NOMO-1 treated with dmso at 0.1 percent for 144 hours (cell line): Measurements from ENCODE around the gene PLEKHA6.

Source experiments
- DNase-seq: peaks from one replicate; lab custom pipeline; 2025; ENCODE audit not compliant: unreplicated experiment; lab: John Stamatoyannopoulos, UW

PLEKHA6 gene

GRCh38 chr1:204194080-204194479 lies 165.6 kb downstream of the PLEKHA6 start:
- DNase-seq: no peak

DNA sequence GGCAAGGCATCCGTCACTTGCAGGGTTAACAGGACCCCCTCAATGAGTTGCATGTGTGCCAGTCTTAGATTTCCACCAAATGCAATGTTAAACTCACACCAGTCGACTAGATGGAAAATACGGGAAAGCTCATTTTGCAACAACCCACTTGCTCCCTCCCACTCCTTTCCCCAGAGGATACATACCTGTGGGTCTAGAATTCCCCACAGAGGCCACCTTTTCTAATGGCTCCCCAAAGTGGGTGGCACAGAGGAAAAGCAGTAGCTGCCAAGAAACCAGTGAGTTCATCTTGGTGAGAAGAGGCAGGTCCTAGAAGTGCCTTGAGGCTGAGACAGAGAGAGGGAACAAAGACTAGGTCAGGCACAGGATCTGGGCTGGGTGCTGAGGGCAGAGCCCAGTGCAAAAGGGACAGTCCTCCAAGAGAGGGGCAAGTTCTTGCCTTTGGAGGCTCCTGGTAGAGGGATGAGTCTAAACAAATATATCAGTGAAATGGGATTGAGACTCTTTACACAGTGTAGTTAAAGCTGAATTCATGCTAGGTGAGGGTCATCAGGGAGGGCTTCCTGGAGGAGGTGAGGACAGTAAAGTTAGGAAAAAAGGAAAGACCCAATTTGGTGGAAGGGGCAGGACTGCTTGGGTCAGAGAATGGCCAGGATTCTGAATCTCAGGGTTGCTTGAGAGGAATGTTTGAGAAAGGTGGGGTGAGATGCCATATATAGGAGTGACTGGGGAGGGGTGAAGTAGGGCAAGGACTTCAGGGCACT lies 167.0 kb downstream of the PLEKHA6 start:
- no peak for DNase-seq

- DNase-seq: no peak
Observed at GRCh38 chr1:204192046-204192445, 167.7 kb downstream of the PLEKHA6 start.

DNA sequence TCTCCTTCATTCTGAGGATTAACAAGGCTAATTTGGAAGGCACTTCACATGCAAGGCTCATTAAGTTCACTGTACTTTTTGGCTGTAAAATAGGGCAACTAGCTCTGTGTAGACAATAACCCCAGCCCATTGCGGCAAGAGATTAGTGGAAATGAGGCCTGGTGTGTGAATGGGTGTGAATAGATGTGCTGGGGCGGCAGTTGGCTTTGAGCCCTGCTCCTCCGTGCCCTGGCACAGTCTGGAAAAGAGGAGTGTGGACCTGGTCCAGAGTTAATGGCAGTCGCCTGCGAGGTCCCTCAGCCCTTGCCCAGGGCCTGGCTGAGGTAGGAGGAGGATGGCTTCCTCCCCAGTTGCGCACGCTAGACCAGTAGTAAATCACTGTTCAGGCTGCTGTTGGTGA lies 168.3 kb downstream of the PLEKHA6 start:
- DNase-seq: no peak

DNA sequence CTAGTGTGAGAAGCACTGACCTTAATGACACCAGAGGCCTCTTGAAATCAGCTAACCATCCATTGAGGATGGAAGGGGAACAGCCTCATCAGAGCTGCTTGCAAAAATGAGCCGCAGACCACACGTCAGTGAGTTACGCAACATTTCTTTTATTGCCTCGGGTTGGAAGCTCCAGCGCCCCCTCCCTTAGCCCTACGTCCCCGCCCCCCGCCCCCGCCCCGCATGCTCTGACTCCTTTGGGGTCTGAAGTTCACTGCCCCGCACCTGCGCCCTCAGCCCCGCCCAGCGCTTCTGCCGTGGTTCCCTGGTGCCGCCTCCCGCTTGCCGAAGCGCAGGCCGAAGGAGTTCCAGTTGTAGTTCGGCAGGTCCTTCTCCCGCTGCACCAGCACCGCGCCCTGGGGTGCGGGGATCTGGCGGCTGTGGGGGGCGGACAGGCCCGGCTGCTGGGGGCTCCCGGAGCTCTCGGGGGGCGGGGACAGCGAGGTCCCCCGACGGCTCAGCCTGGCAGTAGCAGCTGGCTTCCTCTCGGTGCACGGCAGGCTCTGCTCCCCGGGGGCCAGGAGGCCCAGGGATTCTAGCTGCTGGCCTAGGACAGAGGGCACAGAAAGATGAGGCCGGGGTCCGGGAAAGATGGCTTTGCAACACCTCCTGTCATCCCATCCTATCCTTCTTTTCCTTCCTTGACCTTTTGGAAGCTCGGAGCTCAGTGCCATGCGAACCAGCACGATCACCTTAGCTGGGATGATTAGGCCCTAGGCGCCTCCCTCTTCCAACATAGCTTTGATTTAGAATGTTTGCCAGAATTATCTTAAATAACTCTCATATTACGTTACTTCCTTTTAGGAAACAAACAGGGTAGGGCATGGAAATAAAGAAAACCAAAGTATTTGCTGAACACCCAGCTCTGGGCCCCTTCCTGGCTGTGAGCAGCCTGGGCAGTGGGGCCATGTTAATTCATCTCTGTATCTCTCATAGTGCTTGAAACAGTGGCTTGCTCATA lies 169.2 kb downstream of the PLEKHA6 start:
- peak; percentile 77 for DNase-seq

DNA sequence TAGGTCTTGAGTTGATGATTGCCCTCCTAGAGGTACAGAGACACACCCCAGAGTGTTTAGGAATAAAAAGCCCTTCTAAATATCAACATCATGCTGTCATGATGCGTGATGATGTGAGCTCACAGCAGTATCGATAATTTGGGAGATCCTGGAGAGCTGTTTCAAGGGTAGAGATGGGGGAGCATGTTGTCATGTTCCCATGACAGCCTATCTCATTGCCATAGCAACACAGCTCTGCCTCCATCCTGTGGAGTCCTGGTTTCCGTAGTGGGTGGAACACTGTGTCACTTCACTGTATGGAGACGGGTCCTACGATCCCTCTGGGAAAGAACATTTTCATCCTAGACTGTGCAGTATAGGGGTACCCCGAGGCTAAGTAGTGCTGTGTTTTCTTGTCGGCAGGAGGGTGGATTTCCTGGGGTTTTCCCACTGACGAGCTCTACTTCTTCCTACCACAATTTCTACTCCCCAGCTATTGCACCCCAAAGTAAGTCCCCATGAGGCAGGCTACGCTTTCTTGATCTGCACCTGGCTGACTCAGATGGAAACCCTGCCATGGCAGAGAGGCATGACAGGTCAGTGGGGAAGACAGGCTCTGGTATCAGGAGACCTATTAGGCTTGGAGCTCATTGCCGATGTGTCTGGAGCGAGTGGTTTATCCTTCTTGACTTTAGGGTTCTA lies 170.6 kb downstream of the PLEKHA6 start:
- no peak for DNase-seq

GRCh38 chr1:204186597-204186996 lies 173.1 kb downstream of the PLEKHA6 start:
- no peak for DNase-seq

- DNase-seq: no peak
Observed at GRCh38 chr1:204181116-204181515, 178.6 kb downstream of the PLEKHA6 start.

GRCh38 chr1:204180133-204180532 lies 179.6 kb downstream of the PLEKHA6 start:
- DNase-seq: no peak

GRCh38 chr1:204178487-204179281 lies 181.0 kb downstream of the PLEKHA6 start:
- no peak for DNase-seq

GRCh38 chr1:204177133-204177532 lies 182.6 kb downstream of the PLEKHA6 start:
- DNase-seq: peak; percentile 2

DNA sequence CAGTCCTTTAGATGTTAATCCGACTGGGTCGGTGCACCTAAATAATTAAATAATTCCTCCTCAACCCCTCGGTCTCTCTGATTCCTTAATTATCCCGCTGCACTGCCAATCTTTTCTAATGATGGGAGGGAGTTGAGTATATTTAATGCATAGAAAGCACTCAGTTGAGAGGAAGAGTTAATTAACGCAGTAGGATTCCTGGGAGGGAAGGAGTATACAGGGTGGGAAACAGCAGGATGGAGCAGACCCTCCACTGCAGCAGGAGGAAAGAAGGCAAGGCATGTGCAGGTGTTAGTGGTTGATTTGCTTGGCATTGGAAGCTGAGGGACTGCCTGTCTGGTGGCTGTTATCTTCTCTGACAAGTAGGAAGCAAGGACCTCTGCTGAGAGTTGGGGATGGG lies 183.7 kb downstream of the PLEKHA6 start:
- DNase-seq: no peak

GRCh38 chr1:204174958-204175357 lies 184.8 kb downstream of the PLEKHA6 start:
- no peak for DNase-seq

DNA sequence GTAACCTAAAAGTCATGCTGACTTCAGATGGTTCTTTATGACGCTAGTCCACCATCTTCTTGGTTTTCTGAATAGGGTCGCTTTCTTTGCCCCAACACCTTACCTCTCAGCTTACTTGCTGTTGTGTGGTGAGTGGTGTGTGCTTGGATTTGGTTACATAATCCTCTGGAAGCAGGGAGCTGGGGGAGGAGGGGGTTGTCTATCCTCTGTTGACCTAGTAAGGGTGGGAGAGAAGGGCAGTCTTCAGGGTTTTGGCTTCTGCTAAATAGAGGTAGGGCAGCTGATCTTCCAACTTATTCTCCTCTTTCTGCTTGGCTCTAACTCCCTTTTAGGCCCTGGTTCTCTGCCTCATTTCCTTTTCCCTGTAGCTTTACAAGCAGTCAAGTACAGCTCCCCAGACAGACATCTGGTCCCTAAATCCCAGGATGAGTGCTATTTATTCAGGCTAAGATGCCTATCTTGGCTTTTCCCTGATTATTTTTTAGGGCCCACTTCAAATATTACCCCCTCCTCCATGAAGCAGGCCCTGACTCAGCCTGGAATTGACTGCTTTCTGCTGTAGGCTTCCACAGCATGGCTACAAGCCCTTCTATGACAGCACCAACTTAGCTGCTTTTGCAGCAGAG lies 187.2 kb downstream of the PLEKHA6 start:
- DNase-seq: no peak

GRCh38 chr1:204171751-204172178 lies 188.0 kb downstream of the PLEKHA6 start:
- peak; percentile 1 for DNase-seq

- no peak for DNase-seq
Observed at GRCh38 chr1:204170494-204171155, 189.1 kb downstream of the PLEKHA6 start.

GRCh38 chr1:204169858-204170257 lies 189.9 kb downstream of the PLEKHA6 start:
- no peak for DNase-seq
